NCI-H82 (cell line): ENCODE results near the gene PRSS23.

ENCODE experiments used
- DNase-seq: peaks from one replicate; lab custom pipeline; 2025; lab: John Stamatoyannopoulos, UW

Gene PRSS23

GRCh38 chr11:86790867-86791849, 9.2 kb upstream of the PRSS23 start:
- DNase-seq: no peak

- DNase-seq: no peak
Observed at GRCh38 chr11:86792150-86792549, 8.2 kb upstream of the PRSS23 start.

GRCh38 chr11:86793307-86793706, 7.0 kb upstream of the PRSS23 start:
- DNase-seq: no peak

GRCh38 chr11:86795511-86795910, 4.8 kb upstream of the PRSS23 start:
- DNase-seq: no peak

- no peak for DNase-seq
Observed at GRCh38 chr11:86795949-86796348, 4.4 kb upstream of the PRSS23 start.

GRCh38 chr11:86797133-86797532, 3.2 kb upstream of the PRSS23 start:
- no peak for DNase-seq

- no peak for DNase-seq
Observed at GRCh38 chr11:86798988-86799387, 1.4 kb upstream of the PRSS23 start.

- DNase-seq: no peak
Observed at GRCh38 chr11:86799680-86800075, 664 bp upstream of the PRSS23 start.

- no peak for DNase-seq
Observed at GRCh38 chr11:86800960-86801272, 574 bp downstream of the PRSS23 start.

- DNase-seq: peak; percentile 9
Observed at GRCh38 chr11:86801364-86801763, 1.0 kb downstream of the PRSS23 start.

- DNase-seq: no peak
Observed at GRCh38 chr11:86802146-86802545, 1.8 kb downstream of the PRSS23 start.

GRCh38 chr11:86802601-86803051, 2.3 kb downstream of the PRSS23 start:
- peak; percentile 76 for DNase-seq

- DNase-seq: no peak
Observed at GRCh38 chr11:86803136-86804045, 3.0 kb downstream of the PRSS23 start.

- no peak for DNase-seq
Observed at GRCh38 chr11:86804951-86805350, 4.6 kb downstream of the PRSS23 start.

- DNase-seq: no peak
Observed at GRCh38 chr11:86805873-86806310, 5.5 kb downstream of the PRSS23 start.

GRCh38 chr11:86806903-86807302, 6.6 kb downstream of the PRSS23 start:
- no peak for DNase-seq

GRCh38 chr11:86807360-86807759, 7.0 kb downstream of the PRSS23 start:
- no peak for DNase-seq

- DNase-seq: no peak
Observed at GRCh38 chr11:86809561-86809960, 9.2 kb downstream of the PRSS23 start.

GRCh38 chr11:86810288-86810687, 9.9 kb downstream of the PRSS23 start:
- no peak for DNase-seq

GRCh38 chr11:86811637-86812321, 11.4 kb downstream of the PRSS23 start:
- DNase-seq: no peak

GRCh38 chr11:86812322-86812670, 12.0 kb downstream of the PRSS23 start:
- DNase-seq: no peak

- DNase-seq: no peak
Observed at GRCh38 chr11:86812981-86813380, 12.6 kb downstream of the PRSS23 start.
